Esophagus squamous epithelium (tissue), 5 donors: ENCODE results near the gene MTFR1L. TPM values are rescaled to one million over a fixed set of nuclear protein-coding genes. Genes with fewer than 3 reads are reported as not detected.
A peak's percentile ranks its signal among the peaks of the same experiment; 100 is the strongest.

Experiments
- DNase-seq: peaks from one replicate; lab custom pipeline; 2025; lab: John Stamatoyannopoulos, UW
- H3K27ac ChIP-seq, 4 donors: fragments of 200-600 bp; sonication (generic); one replicate each; pipeline ENCODE4 v1.5.1; 2016 to 2019; ENCODE audit warnings: mild to moderate bottlenecking in 1 of 4
- H3K27me3 ChIP-seq, 4 donors: fragments of 200-600 bp; sonication (generic); 1 replicate in 3 of 4; 2 replicates in 1 of 4; pipeline versions ENCODE4 v1.5.1 to v1.6.0; 2017 to 2021; ENCODE audit warnings: antibody characterized with exemption in 1 of 4
- H3K36me3 ChIP-seq, 3 donors: fragments of 200-600 bp; sonication (generic); one replicate each; pipeline ENCODE4 v1.5.1; 2016 to 2019
- H3K4me1 ChIP-seq, 3 donors: fragments of 200-600 bp; sonication (generic); one replicate each; pipeline ENCODE4 v1.5.1; 2017 to 2019
- H3K4me3 ChIP-seq, 4 donors: fragments of 200-600 bp; sonication (generic); 1 replicate in 3 of 4; 2 replicates in 1 of 4; pipeline ENCODE4 v1.5.1; 2016 to 2019; ENCODE audit warnings: mild to moderate bottlenecking in 2 of 4, moderate library complexity in 1 of 4
- H3K9me3 ChIP-seq, 3 donors: fragments of 200-600 bp; sonication (generic); one replicate each; pipeline ENCODE4 v1.5.1; 2016 to 2019
- CTCF ChIP-seq, 6 experiments: fragments of 450-650 bp in 4 of 6; fragments of 200-600 bp in 2 of 6; sonication (generic) in 2 of 6; IDR thresholded peaks; one replicate each; pipeline ENCODE4 v1.5.1; 2016 to 2019; ENCODE audit warnings: antibody characterized with exemption in 6 of 6, mild to moderate bottlenecking in 4 of 6, moderate library complexity in 4 of 6
- POLR2A ChIP-seq, 4 donors: fragments of 450-650 bp; IDR thresholded peaks; one replicate each; pipeline ENCODE4 v1.6.1; 2017; ENCODE audit warnings: antibody characterized with exemption in 4 of 4, mild to moderate bottlenecking in 4 of 4, moderate library complexity in 3 of 4
- WGBS, 2 donors: methylation state at CpG; one replicate each; pipeline ENCODE4 v1.1.5; 2018; 5-methylcytosine and 5-hydroxymethylcytosine counted together
- intact Hi-C: fragments of 100-400 bp; cut with DNase I; formaldehyde crosslinking; loops from one replicate; pipeline ENCODE4 v1.15.0; 2022
- total RNA-seq, 4 donors: library from RNA; depleted of rRNA; stranded (reverse); fragments of >200 nt; gene quantifications; one replicate each; pipeline ENCODE4 v1.1.0, GENCODE V29; 2016
- donor health status: DM: yes; HTN: yes; CAD: no.

MTFR1L gene
- total RNA-seq, 4 donors from 2014 or later: 24.4 to 53.8 (median 28.3) TPM

GRCh38 chr1:25799352-25799934, 20.3 kb upstream of the MTFR1L start:
- peaks cover 0 to 5% (median 0%) of the 10 kb centered on the region in 3 donors for H3K36me3 ChIP-seq
- peak overlapping the region; percentile 32 to 76 (median 69) for H3K4me3 ChIP-seq
- peak overlapping the region; percentile 84 to 93 (median 87) for H3K27ac ChIP-seq
- TF ChIP-seq CTCF (IDR thresholded peaks at IDR 0.05): no peak
- 14 to 37% methylated on average over 4 to 8 of the region's 12 CpGs for WGBS, 2 donors
- H3K9me3 ChIP-seq: no peaks in the 10 kb centered on the region
- no peak for DNase-seq
- intact Hi-C loops: loop anchor here (5.0 kb wide), 1 partner anchor 192 kb away; no protein-coding TSS in a partner anchor
- H3K27me3 ChIP-seq: no peaks in the 10 kb centered on the region
- peaks cover 28 to 83% (median 39%) of the 10 kb centered on the region in 3 donors for H3K4me1 ChIP-seq

GRCh38 chr1:25799935-25800702, 19.6 kb upstream of the MTFR1L start, which contains the start of gene SELENON:
SELENON (plus strand) TSS chr1:25800193; CDS start chr1:25800231, 38 bp downstream.
- peaks cover 29 to 90% (median 46%) of the 10 kb centered on the region in 3 donors for H3K4me1 ChIP-seq
- TF ChIP-seq CTCF (IDR thresholded peaks at IDR 0.05): no peak
- TF ChIP-seq POLR2A (IDR thresholded peaks at IDR 0.05): peak in 1 of 4 donors; percentile 16
- peaks cover 0 to 7% (median 0%) of the 10 kb centered on the region in 3 donors for H3K36me3 ChIP-seq
- H3K4me3 ChIP-seq: peak within 1 kb of the TSS; percentile 50 to 76 (median 69)
- H3K9me3 ChIP-seq: no peaks in the 10 kb centered on the region
- H3K27me3 ChIP-seq: no peaks in the 10 kb centered on the region
- DNase-seq: no peak
- H3K27ac ChIP-seq: peak within 1 kb of the TSS; percentile 84 to 93 (median 87)
- intact Hi-C loops: loop anchor here (5.0 kb wide), 1 partner anchor 193 kb away; no protein-coding TSS in a partner anchor
- WGBS, 2 donors: 7 to 36% methylated on average over 4 to 6 of the region's 91 CpGs

- peak overlapping the region; percentile 84 to 93 (median 87) for H3K27ac ChIP-seq
- H3K9me3 ChIP-seq: no peaks in the 10 kb centered on the region
- H3K27me3 ChIP-seq: no peaks in the 10 kb centered on the region
- intact Hi-C loops: no loop called here
- H3K4me1 ChIP-seq: peaks cover 34 to 94% (median 53%) of the 10 kb centered on the region in 3 donors
- peaks cover 0 to 14% (median 0%) of the 10 kb centered on the region in 3 donors for H3K36me3 ChIP-seq
- DNase-seq: no peak
- WGBS, 2 donors: 33 to 37% methylated on average over 10 to 11 of the region's 15 CpGs
- TF ChIP-seq POLR2A (IDR thresholded peaks at IDR 0.05) (no peak), CTCF (IDR thresholded peaks at IDR 0.05) (no peak)
- H3K4me3 ChIP-seq: peak overlapping the region; percentile 50 to 76 (median 69)
Measured at GRCh38 chr1:25800703-25801377, 18.9 kb upstream of the MTFR1L start.

DNA sequence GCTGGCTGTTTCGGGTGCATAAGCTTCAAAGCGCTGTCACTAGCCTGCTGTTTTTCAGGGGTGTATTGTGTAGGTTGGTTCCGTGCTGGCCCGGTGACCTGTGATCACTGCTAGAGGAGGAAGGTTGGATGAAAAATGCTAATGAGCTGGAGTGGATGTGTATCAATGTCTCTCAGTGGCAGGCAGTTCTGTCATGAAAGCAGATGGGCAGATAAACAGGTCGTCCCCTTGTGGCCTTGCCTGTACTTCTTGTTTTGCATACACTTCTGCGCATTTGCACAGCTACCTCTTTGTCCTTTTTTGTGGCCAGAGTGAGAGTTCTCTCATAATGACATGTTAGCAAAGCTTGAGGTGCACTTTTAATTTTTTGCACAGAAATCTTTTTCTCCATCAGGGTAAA, 16.8 kb upstream of the MTFR1L start:
- WGBS, 2 donors: 77 to 82% methylated on average over 4 to 5 of the region's 6 CpGs
- TF ChIP-seq CTCF (IDR thresholded peaks at IDR 0.05): no peak
- H3K4me3 ChIP-seq: no peak overlapping the region
- H3K36me3 ChIP-seq: peaks cover 0 to 34% (median 0%) of the 10 kb centered on the region in 3 donors
- H3K27me3 ChIP-seq: no peaks in the 10 kb centered on the region
- intact Hi-C loops: no loop called here
- H3K27ac ChIP-seq: peak overlapping the region in 1 of 4 donors; percentile 19
- peaks cover 37 to 95% (median 57%) of the 10 kb centered on the region in 3 donors for H3K4me1 ChIP-seq
- no peaks in the 10 kb centered on the region for H3K9me3 ChIP-seq
- no peak for DNase-seq
